Progenitor cell of endocrine pancreas (in vitro differentiated cells): ENCODE data around the gene OR5H2. TPM values are rescaled to one million over a fixed set of nuclear protein-coding genes. Genes with fewer than 3 reads are reported as not detected.

ENCODE experiments used
- DNase-seq: peaks from one replicate; pipeline ENCODE4 v3.0.0; 2021; ENCODE audit warnings: low spot score; ENCODE audit not compliant: unreplicated experiment
- H3K27ac Mint-ChIP-seq: 2 replicates; pipeline ENCODE4 v1.8.0; 2021; ENCODE audit warnings: mild to moderate bottlenecking, moderate library complexity, mixed read lengths
- H3K27me3 Mint-ChIP-seq: 2 replicates; pipeline ENCODE4 v1.8.0; 2021; ENCODE audit warnings: mixed read lengths
- H3K36me3 Mint-ChIP-seq: 2 replicates; pipeline ENCODE4 v1.8.0; 2022; ENCODE audit warnings: mixed read lengths; ENCODE audit not compliant: insufficient read depth
- H3K4me1 Mint-ChIP-seq: 2 replicates; pipeline ENCODE4 v1.8.0; 2021; ENCODE audit warnings: low read depth, mixed read lengths
- H3K4me3 Mint-ChIP-seq: 2 replicates; pipeline ENCODE4 v1.8.0; 2021; ENCODE audit warnings: low read depth, mild to moderate bottlenecking, moderate library complexity, mixed read lengths
- H3K9me3 Mint-ChIP-seq: 2 replicates; pipeline ENCODE4 v1.8.0; 2021; ENCODE audit warnings: low read depth, mixed read lengths
- total RNA-seq: library from RNA; stranded (reverse); gene quantifications from 2 replicates; pipeline ENCODE4 v1.2.1, GENCODE V29; 2021
- TF ChIP-seq, protein P1 (sequence below): fragments of 200-600 bp; sonication (generic); IDR thresholded peaks from one replicate; pipeline ENCODE4 v1.5.0; 2021; ENCODE audit warnings: antibody characterized with exemption, mild to moderate bottlenecking; ENCODE audit not compliant: unreplicated experiment

The OR5H2 gene
- total RNA-seq, 1 donor from 2014 or later, result not detected

DNA sequence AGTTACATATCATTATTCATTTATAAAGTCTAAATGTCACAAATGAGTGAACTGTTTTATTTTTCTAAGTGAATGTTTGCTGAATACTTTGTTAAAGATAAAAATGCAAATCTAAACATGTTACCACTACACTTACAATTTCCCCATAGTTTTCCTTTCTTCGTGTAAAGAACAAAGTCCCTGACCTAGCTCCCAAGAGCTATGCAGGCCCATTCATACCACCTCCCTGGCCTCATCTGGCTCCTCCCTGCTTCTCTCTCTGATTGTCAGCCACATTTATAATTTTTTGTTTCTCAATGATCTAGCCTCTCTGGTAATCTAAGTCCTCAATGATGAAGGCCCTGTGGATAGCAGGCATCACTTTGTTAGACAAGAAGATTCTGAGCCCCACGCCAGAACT, 40.4 kb downstream of the OR5H2 start:
- DNase-seq, result no peak
- peaks cover 5% of the 10 kb centered on the region for H3K4me1 Mint-ChIP-seq
- H3K9me3 Mint-ChIP-seq, result no peaks in the 10 kb centered on the region
- H3K27ac Mint-ChIP-seq, result no peak overlapping the region
- H3K4me3 Mint-ChIP-seq, result no peak overlapping the region
- TF ChIP-seq, protein P1, sequence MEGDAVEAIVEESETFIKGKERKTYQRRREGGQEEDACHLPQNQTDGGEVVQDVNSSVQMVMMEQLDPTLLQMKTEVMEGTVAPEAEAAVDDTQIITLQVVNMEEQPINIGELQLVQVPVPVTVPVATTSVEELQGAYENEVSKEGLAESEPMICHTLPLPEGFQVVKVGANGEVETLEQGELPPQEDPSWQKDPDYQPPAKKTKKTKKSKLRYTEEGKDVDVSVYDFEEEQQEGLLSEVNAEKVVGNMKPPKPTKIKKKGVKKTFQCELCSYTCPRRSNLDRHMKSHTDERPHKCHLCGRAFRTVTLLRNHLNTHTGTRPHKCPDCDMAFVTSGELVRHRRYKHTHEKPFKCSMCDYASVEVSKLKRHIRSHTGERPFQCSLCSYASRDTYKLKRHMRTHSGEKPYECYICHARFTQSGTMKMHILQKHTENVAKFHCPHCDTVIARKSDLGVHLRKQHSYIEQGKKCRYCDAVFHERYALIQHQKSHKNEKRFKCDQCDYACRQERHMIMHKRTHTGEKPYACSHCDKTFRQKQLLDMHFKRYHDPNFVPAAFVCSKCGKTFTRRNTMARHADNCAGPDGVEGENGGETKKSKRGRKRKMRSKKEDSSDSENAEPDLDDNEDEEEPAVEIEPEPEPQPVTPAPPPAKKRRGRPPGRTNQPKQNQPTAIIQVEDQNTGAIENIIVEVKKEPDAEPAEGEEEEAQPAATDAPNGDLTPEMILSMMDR, result no peak
- H3K27me3 Mint-ChIP-seq, result peaks cover 5% of the 10 kb centered on the region
- H3K36me3 Mint-ChIP-seq, result no peaks in the 10 kb centered on the region

DNA sequence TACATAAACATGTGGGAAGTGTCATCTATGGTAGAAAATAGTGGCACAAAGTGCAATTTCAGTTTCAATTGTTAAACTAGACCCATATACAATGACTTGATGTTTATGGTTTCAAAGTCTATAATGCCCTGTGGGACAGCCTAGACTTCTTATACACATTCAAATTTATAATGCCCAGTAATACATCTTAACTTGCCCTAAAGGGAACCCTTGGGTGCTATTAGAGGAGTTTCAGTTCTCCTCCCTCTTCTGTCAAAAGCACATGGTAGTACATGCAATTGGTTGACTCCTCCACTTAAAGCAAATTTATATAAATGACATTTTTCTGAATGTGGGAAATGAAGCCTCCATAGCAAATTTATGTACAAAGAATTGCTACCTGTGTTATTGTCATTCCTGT, 41.1 kb downstream of the OR5H2 start:
- Mint-ChIP-seq H3K36me3 (no peaks in the 10 kb centered on the region), H3K4me3 (no peak overlapping the region), H3K4me1 (peaks cover 5% of the 10 kb centered on the region), H3K27me3 (peaks cover 5% of the 10 kb centered on the region), H3K27ac (no peak overlapping the region), H3K9me3 (no peaks in the 10 kb centered on the region)
- TF ChIP-seq, protein P1, result no peak
- no peak for DNase-seq

DNA sequence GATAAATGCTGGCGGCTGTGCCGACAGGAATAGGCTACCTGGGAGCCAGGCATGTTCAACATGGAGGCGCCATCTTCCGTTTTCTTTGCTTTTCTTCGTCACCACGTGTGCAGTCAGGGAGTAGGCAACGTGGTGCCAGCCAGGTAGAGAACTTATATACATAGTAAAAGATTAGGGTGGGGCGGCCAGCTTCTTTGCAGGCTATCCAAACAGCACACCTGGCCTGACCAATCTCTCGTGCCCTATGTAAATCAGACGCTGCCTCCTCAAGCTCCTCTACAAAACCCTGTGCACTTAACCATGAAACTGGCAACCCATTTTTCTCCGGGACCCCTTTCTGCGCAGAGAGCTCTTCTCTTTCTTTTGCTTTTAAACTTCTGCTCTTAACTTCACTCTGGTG, 42.8 kb downstream of the OR5H2 start:
- Mint-ChIP-seq H3K4me1 (peaks cover 5% of the 10 kb centered on the region), H3K9me3 (no peaks in the 10 kb centered on the region), H3K27me3 (peaks cover 5% of the 10 kb centered on the region), H3K4me3 (peak overlapping the region; percentile 67), H3K36me3 (no peaks in the 10 kb centered on the region), H3K27ac (peak overlapping the region; percentile 13)
- DNase-seq, result no peak
- TF ChIP-seq, protein P1, result no peak

DNA sequence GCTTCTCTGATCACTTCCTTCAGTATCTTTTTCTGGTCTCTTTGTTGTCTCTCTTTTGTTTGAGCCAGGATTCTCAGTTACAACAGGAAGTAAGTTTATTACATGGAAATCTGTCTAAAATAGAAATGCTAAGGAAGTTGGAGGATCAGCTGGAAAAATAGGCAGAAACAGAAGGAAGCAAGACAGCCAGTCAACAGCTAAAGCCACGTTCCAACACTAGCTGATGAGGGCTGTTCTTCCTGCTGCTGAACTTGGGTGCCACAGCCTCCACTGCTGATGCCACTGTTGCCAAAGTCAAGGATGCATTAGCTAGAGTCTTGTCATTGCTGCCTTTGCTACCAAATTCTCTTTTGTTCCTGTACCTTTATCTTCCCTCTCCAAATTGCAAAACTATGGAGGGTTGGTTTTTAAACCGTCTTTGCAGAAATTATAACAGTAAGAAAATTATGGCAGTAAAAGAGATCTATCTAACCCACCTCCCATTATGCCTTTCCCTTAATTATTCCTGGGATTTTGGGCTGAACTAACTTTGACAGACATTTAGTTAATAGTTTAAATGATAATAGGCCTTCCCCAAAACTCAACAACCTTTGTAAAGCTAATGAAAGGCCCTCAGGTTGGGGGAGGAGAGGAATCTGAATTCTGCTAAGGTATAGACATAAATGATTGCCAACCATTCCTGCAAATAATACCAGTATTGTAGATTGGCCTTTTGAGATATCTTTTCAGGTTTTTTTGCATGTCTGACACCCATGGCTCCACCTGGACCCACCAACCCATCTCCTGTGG, 44.0 kb downstream of the OR5H2 start:
- TF ChIP-seq, protein P1, result no peak
- Mint-ChIP-seq H3K9me3 (no peaks in the 10 kb centered on the region), H3K4me1 (peaks cover 5% of the 10 kb centered on the region), H3K27ac (no peak overlapping the region), H3K36me3 (no peaks in the 10 kb centered on the region), H3K27me3 (peaks cover 10% of the 10 kb centered on the region), H3K4me3 (no peak overlapping the region)
- DNase-seq, result no peak

DNA sequence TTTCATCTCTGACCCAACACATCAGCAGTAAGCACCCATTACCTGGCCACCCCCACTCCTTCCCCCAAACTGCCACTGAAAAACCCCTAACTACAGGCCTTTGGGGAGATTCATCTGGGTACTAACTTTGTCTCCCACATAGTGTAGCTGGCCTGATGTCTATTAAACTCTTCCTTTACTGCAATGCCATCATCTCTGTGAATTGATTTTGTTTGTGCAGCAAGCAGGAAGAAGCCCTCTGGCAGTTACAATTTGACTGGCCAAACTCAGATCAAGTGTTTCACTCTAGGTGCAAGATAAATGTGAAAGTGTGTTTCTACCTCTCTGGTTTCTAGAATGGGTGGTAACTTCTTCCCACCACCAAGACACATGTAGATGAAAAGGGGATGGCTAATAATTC, 44.6 kb downstream of the OR5H2 start:
- Mint-ChIP-seq H3K9me3 (no peaks in the 10 kb centered on the region), H3K4me1 (peaks cover 5% of the 10 kb centered on the region), H3K4me3 (no peak overlapping the region), H3K27ac (no peak overlapping the region), H3K27me3 (peaks cover 16% of the 10 kb centered on the region), H3K36me3 (no peaks in the 10 kb centered on the region)
- DNase-seq, result no peak
- TF ChIP-seq, protein P1, result no peak
